GM18909 (cell line): ENCODE data around the gene VAMP2.

Source experiments
- ATAC-seq: cut with Tn5 transposase; IDR thresholded peaks from one replicate; pipeline ENCODE4 v1.9.1; 2021; ENCODE audit warnings: mild to moderate bottlenecking; ENCODE audit not compliant: unreplicated experiment, poor library complexity

Gene VAMP2

GRCh38 chr17:8109661-8110455 is 52.9 kb downstream of the VAMP2 start:
- no peak for ATAC-seq
